Lung (tissue), 12 donors: Measurements from ENCODE around the gene EEF1AKMT4. TPM values are rescaled to one million over a fixed set of nuclear protein-coding genes. Genes with fewer than 3 reads are reported as not detected.

Experiments used
- ATAC-seq: fragments of 200-7000 bp; cut with Tn5 transposase; one replicate; pipeline ENCODE4 v1.9.1; 2020; ENCODE audit warnings: moderate number of reproducible peaks; ENCODE audit not compliant: insufficient read depth, low FRiP score
- DNase-seq, 3 donors: peaks; one replicate each; pipeline ENCODE4 v3.0.0-alpha.2; 2013 to 2017
- H3K27ac ChIP-seq, 2 donors: one replicate each; pipeline ENCODE4 v1.5.1; 2013; ENCODE audit warnings: mild to moderate bottlenecking in 2 of 2, moderate library complexity in 2 of 2, control low read depth in 1 of 2, inconsistent platforms in 1 of 2, low read depth in 1 of 2, low read length in 1 of 2
- H3K27me3 ChIP-seq, 3 donors: one replicate each; pipeline ENCODE4 v1.5.1; 2013; ENCODE audit warnings: low read length in 2 of 3; ENCODE audit not compliant: control insufficient read depth in 3 of 3, insufficient read depth in 3 of 3
- H3K36me3 ChIP-seq, 4 donors: one replicate each; pipeline ENCODE4 v1.5.1; 2013; ENCODE audit warnings: low read length in 4 of 4, mild to moderate bottlenecking in 1 of 4, moderate library complexity in 1 of 4; ENCODE audit not compliant: control insufficient read depth in 4 of 4, insufficient read depth in 4 of 4
- H3K4me1 ChIP-seq, 5 donors: one replicate each; pipeline ENCODE4 v1.5.1; 2013; ENCODE audit warnings: low read length in 5 of 5, mild to moderate bottlenecking in 2 of 5, moderate library complexity in 1 of 5; ENCODE audit not compliant: control insufficient read depth in 5 of 5, insufficient read depth in 5 of 5
- H3K4me3 ChIP-seq: one replicate; pipeline ENCODE4 v1.5.1; 2013; ENCODE audit warnings: mild to moderate bottlenecking, control low read depth, moderate library complexity
- H3K9ac ChIP-seq, 2 donors: one replicate each; pipeline ENCODE4 v1.5.1; 2013; ENCODE audit warnings: low read length in 2 of 2, control low read depth in 1 of 2; ENCODE audit not compliant: insufficient read depth in 1 of 2
- H3K9me3 ChIP-seq, 4 donors: one replicate each; pipeline ENCODE4 v1.5.1; 2013; ENCODE audit warnings: low read length in 3 of 4, mild to moderate bottlenecking in 1 of 4, moderate library complexity in 1 of 4; ENCODE audit not compliant: control insufficient read depth in 4 of 4, insufficient read depth in 3 of 4
- CTCF ChIP-seq: IDR thresholded peaks from 2 replicates; pipeline ENCODE4 v1.5.1; 2012; ENCODE audit warnings: mild to moderate bottlenecking; ENCODE audit errors: control extremely low read depth, extremely low read depth
- WGBS, 2 donors: extraction: QIAGEN DNeasy Blood & Tissue Kit; methylation state at CpG; one replicate each; pipeline ENCODE4 v1.1.7; 2013; 5-methylcytosine and 5-hydroxymethylcytosine counted together
- polyA plus RNA-seq, 2 donors: library from polyadenylated mRNA; stranded (reverse); fragments of 200-250 nt; gene quantifications; one replicate each; pipeline ENCODE4 v1.2.1, GENCODE V29; 2013
- total RNA-seq, 2 donors: library from RNA; depleted of rRNA in 1 of 2; stranded (reverse); fragments of >200 nt in 1 of 2; gene quantifications; one replicate each; pipeline ENCODE4 v1.2.1, GENCODE V29; 2014 to 2021
- donor health status: control.
- donor health status: control.
- donor health status: Bipolar disorder and iron deficiency.
- donor health status: healthy.
- donor health status: DM: yes; HTN: yes; CAD: no.

Gene EEF1AKMT4
- total and polyA plus RNA-seq, 4 donors = 2.3 to 12.2 (median 4.9) TPM

DNA sequence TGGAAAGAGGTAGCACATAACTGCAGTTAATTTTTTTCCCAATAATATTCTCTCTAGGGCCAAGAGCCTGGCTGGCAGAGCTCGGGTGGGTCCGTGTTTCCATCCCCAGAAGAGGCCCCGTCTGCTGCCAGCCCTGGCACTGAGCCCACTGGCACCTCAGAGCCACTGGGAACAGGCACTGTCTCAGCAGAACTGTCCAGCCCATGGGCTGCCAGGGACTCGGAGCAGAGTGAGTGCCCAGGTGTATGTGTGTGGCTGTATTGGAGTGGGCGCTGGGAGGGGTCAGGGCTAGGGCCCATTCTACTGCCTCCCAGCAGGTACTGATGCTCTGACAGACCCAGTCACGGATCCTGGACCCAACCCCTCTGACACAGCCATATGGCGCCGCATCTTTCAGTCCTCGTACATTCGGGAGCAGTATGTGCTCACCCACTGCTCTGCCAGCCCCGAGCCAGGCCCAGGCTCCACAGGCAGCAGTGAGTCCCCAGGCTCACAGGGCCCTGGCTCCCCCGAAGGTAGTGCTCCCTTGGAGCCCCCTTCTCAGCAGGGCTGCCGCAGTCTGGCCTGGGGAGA is 11.1 kb upstream of the EEF1AKMT4 start:
- WGBS, 2 donors = 73 to 86% methylated on average over 13 of the region's 13 CpGs
- H3K9me3 ChIP-seq = no peaks in the 10 kb centered on the region
- ATAC-seq = no peak
- no peaks in the 10 kb centered on the region for H3K27me3 ChIP-seq
- no peak for DNase-seq
- H3K4me1 ChIP-seq = peaks cover 0 to 7% (median 0%) of the 10 kb centered on the region in 5 donors
- H3K4me3 ChIP-seq = no peak overlapping the region
- H3K9ac ChIP-seq = no peak overlapping the region
- H3K36me3 ChIP-seq = peaks cover 0 to 8% (median 3%) of the 10 kb centered on the region in 4 donors
- H3K27ac ChIP-seq = no peak overlapping the region
- TF ChIP-seq CTCF = no peak

GRCh38 chr3:184239221-184239620 is 10.3 kb upstream of the EEF1AKMT4 start:
- Histone ChIP-seq H3K27ac (no peak overlapping the region), H3K36me3 (peaks cover 0 to 14% (median 4%) of the 10 kb centered on the region in 4 donors), H3K27me3 (no peaks in the 10 kb centered on the region), H3K9me3 (no peaks in the 10 kb centered on the region), H3K4me1 (peaks cover 0 to 7% (median 0%) of the 10 kb centered on the region in 5 donors), H3K9ac (no peak overlapping the region), H3K4me3 (no peak overlapping the region)
- 90 to 94% methylated on average over 8 of the region's 8 CpGs for WGBS, 2 donors
- no peak for TF ChIP-seq CTCF
- no peak for DNase-seq
- no peak for ATAC-seq

DNA sequence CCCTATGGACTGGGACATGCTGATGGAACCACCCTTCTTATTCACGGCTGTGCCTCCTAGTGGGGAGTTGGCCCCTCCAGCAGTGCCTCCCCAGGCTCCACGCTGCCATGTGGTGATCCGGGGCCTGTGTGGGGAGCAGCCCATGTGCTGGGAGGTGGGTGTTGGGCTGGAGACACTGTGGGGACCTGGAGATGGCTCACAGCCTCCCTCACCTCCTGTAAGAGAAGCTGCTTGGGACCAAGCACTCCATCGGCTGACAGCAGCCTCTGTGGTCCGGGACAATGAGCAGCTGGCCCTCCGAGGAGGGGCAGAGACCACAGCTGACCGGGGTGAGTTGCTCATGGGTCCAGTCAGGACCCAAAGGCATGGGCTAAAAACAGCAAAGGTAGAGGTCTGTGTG is 9.8 kb upstream of the EEF1AKMT4 start:
- peaks cover 0 to 7% (median 0%) of the 10 kb centered on the region in 5 donors for H3K4me1 ChIP-seq
- no peaks in the 10 kb centered on the region for H3K9me3 ChIP-seq
- no peak for ATAC-seq
- no peak for DNase-seq
- no peak for TF ChIP-seq CTCF
- H3K36me3 ChIP-seq = peaks cover under 1 to 17% (median 5%) of the 10 kb centered on the region in 4 donors
- no peak overlapping the region for H3K4me3 ChIP-seq
- no peak overlapping the region for H3K9ac ChIP-seq
- 79 to 89% methylated on average over 7 of the region's 7 CpGs for WGBS, 2 donors
- no peak overlapping the region for H3K27ac ChIP-seq
- H3K27me3 ChIP-seq = no peaks in the 10 kb centered on the region
